ENCODE data around the gene RARA. TPM values are rescaled to one million over a fixed set of nuclear protein-coding genes. Genes with fewer than 3 reads are reported as not detected.
A peak's percentile ranks its signal among the peaks of the same experiment; 100 is the strongest.
"Not testable (repeated sequence)": the region's sequence is repeated elsewhere in the genome, so short reads cannot be mapped to it uniquely, and the experiment has no call there.

RARA gene
- polyA plus RNA-seq, 1 donor: 34.3 TPM

DNA sequence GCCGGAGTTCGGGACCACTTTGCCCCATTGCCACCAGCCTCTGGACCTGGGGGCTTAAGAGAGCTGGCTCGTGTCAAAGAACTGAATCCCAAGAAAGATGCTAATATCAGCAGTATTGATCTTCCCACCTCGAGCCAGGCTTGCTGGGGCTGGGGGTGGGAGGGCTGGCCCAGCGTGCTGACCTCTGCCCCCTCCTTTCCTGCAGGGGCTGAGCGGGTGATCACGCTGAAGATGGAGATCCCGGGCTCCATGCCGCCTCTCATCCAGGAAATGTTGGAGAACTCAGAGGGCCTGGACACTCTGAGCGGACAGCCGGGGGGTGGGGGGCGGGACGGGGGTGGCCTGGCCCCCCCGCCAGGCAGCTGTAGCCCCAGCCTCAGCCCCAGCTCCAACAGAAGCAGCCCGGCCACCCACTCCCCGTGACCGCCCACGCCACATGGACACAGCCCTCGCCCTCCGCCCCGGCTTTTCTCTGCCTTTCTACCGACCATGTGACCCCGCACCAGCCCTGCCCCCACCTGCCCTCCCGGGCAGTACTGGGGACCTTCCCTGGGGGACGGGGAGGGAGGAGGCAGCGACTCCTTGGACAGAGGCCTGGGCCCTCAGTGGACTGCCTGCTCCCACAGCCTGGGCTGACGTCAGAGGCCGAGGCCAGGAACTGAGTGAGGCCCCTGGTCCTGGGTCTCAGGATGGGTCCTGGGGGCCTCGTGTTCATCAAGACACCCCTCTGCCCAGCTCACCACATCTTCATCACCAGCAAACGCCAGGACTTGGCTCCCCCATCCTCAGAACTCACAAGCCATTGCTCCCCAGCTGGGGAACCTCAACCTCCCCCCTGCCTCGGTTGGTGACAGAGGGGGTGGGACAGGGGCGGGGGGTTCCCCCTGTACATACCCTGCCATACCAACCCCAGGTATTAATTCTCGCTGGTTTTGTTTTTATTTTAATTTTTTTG lies 47.1 kb downstream of the RARA start:
- DNase-seq: no peak

GRCh38 chr17:40356990-40357881 lies 48.3 kb downstream of the RARA start:
- no peak for DNase-seq

GRCh38 chr17:40358323-40359038 lies 49.5 kb downstream of the RARA start:
- peak; percentile 86 for DNase-seq

DNA sequence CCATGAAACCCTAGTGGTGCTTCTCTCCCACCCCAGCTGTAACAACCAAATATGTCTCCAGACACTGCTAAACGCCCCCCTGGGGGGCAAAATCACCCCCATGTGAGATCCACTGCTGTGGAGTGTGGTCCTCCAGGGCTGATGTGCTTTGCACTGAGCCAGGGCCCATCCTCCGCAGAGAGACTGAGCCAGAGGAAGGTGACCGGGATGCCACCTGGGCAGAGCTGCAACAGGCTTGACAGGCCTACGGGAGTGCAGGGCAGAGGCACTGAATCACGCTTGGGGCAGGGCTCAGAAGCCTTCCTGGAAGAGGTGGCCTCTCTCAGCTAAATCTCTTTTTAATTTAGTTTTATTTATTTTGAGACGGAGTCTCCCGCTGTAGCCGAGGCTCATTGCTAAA lies 51.1 kb downstream of the RARA start:
- DNase-seq: no peak

GRCh38 chr17:40361063-40361924 lies 52.3 kb downstream of the RARA start:
- DNase-seq: no peak

DNA sequence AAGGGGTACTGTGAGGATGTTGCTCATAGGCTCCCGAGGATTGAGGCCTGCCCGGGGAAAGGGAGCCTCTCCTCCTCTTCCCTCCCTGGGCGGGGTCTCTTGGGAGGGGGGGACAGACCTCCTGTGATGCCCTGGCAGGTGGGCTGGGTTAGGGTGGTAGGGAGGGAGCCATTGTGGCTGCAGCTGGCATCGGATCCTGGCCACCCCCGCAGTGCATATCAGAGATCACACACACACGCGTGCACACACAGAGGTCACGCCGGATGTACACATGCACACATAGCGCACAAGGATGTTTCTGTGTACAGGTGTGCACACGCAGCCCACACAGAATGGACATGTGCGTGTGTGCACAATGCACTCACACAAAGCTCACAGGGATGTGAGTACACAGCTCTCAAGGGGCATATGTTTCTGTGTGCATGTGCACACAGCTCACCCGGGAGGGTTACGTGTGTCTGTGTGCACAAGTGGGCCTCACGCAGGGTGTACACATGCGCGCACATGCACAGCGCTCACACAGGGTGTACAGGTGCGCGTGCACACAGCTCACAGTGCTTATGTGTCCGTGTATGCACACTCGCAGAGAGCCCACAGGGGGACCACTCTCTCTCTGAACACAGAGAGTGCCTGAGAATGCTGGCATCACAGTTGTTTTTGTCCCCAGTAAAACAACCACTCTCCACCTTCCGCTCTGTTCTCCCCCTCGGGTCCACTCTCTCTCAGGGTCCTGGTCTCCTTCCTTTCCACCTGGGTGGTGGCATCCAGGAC lies 53.1 kb downstream of the RARA start:
- no peak for DNase-seq

GRCh38 chr17:40362696-40363110 lies 53.7 kb downstream of the RARA start:
- DNase-seq: peak; percentile 60

- no peak for DNase-seq
These were observed 54.3 kb downstream of the RARA start for GRCh38 chr17:40363111-40363827.

- no peak for DNase-seq
These were observed 55.3 kb downstream of the RARA start, which contains the start of gene GJD3 for GRCh38 chr17:40364121-40364861. Gene GJD3 (minus strand): TSS chr17:40364737. CDS start chr17:40363815, 922 bp downstream.

- no peak for DNase-seq
These were observed 55.9 kb downstream of the RARA start for GRCh38 chr17:40364906-40365305.

DNA sequence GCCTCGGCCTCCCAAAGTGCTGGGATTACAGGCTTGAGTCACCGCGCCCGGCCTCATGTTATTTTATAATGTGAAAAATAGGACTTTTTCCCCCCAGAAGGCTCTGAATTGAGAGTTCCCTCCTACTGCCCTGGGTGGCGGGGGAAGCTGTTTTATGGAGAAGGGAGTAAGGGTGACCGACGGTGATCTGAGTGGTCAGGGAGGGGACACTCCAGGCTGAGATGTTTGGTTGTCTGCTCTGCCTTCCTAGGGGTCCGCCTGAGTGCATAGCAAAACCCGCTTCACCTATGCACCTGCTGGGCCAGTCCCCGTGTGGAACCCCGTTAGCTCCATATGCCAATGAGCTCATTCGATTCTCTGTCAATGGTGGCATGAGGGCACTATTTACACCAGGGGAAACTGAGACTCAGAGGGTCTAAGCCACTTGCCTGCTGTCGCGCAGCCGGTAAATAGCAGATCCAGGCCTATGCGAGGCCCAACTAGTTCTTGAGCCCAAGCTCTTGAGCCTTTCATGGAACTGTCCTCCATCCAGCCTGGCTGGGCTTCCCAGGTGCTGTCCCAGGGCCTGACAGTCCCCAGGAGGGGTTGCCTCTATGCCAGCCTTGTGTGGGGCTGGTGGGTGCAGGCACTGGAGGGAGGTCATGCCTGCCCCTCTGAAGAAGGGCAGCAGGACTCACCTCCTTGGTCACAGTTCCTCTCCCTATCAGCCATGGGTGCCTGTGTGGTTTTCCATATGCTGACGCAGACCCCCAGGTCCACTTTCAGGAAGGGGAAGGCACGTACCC lies 57.3 kb downstream of the RARA start:
- DNase-seq: no peak

DNA sequence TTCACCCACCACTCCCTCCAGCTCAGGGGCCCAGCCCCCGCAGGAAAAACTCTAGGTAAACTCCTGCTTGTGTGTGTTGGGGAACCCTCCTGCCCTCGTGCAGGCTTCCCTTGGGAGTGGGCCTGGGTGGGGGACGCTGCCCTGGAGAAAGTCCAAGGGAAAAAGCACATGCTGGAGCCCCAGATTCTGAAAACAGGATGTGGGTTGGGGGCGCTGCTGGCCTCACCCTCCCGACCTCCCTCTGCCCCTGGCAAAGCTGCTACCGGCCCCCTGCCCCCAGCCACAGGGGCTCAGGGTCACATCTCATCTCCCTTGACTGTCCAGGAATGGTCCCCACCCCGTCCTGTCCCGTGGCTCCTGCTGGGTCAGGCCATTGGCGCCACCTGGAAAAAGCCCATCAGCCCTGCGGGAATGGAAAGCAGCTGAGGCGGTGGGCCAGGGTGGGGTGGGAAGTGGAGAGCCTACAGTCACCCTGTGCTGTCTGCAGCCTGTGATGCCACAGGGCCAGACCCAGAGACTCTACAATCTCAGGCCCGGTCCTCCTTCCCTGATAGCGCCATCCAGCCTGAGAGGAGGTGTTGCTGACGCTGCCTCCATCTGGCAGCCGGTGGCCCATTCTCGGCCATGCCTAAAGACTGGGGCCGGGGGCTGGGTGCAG lies 58.0 kb downstream of the RARA start:
- no peak for DNase-seq

DNA sequence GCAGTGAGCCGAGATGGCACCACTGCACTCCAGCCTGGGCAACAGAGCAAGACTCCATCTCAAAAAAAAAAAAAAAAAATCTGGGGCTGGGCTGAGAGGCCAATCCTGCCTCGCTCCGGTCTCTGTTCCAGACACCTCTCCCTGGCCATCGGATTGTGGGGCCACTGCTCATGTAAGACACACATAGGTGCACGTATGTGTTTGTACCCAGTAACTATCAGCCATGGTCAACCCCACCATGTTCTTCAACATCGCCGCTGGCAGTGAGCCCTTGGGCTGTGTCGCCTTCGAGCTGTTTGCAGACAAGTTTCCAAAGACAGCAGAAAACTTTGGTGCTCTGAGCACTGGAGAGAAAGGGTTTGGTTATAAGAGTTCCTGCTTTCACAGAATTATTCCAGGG lies 58.7 kb downstream of the RARA start:
- DNase-seq: not testable (repeated sequence)

- DNase-seq: no peak
These were observed 60.9 kb downstream of the RARA start for GRCh38 chr17:40369923-40370322.

DNA sequence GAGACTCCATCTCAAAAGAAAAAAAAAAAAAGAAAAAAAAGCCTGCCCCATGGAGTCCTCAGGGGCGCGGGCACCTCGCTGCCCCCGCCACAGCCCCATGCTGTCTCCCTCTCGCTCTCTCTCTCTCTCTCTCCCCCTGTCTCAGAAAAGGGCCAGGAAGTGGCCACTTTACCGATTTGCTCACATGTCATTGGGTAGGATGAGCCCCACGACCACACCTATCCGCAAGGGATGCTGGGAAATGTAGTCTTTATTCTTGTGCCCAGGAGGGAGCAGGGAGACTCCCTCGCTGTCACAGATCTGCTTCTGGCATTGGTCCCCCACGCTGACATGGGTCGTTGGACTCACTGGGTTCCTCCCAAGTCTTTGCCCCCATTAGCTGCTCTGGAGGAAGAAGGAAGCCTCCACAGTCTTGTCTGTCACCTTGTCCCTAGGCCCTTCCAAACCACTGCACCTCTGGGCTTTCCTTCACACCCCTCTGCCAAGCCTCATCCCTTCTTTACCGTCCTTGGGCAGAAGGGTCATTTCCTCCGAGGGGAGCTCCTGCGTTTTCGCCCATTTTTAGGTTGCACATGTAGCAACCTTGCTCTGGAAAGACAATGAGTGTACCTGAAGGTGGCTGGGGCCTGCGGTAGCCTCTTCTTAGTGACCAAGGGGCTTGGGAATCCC lies 62.4 kb downstream of the RARA start:
- no peak for DNase-seq

GRCh38 chr17:40372031-40372430 lies 63.1 kb downstream of the RARA start:
- no peak for DNase-seq

DNA sequence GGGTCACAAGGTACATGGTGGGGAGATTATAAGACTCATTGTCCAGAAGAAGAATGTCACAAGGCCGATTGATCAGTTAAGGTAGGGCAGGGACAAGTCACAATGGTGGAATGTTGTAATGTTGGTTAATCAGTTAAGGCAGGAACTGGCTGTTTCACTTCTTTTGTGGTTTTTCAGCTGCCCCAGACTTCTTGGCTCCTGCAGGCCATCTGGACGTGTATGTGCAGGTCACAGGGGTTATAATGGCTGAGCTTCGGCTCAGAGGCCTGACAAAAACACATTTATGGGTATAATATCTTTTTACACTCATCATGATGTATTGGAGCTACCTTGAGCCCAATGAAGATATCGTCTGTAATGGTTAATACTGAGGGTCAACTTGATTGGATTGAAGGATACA lies 63.7 kb downstream of the RARA start:
- DNase-seq: not testable (repeated sequence)
